GM19468 (cell line): ENCODE results near the gene CXADR.

Experiments used
- ATAC-seq: cut with Tn5 transposase; IDR thresholded peaks from one replicate; pipeline ENCODE4 v1.9.1; 2021; ENCODE audit warnings: mild to moderate bottlenecking, moderate library complexity, moderate number of reproducible peaks; ENCODE audit not compliant: unreplicated experiment; ENCODE audit errors: extremely low read depth

Gene CXADR

DNA sequence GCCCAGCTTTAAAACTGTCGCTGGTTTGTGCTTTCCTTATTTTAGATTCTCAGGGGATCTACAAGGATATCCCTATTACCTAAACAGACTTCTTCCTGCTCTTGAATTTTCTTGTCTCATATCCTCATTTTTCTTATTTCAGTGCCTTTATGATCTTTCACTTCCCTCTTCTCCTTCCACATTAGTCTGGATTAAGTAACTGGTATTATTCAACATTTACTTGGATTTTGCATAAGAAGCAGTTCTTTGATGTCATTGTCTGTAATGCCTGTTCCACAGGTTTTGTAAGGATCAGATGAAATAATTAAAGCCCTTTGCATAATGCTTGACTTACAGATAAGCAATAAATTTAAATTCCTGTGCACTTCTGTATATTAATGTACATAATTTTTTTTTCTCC, 26.5 kb downstream of the CXADR start:
- no peak for ATAC-seq

GRCh38 chr21:17539743-17540341, 27.0 kb downstream of the CXADR start:
- ATAC-seq = no peak

- no peak for ATAC-seq
Observed at GRCh38 chr21:17540530-17540929, 27.7 kb downstream of the CXADR start.

GRCh38 chr21:17542371-17543011, 29.6 kb downstream of the CXADR start:
- no peak for ATAC-seq

DNA sequence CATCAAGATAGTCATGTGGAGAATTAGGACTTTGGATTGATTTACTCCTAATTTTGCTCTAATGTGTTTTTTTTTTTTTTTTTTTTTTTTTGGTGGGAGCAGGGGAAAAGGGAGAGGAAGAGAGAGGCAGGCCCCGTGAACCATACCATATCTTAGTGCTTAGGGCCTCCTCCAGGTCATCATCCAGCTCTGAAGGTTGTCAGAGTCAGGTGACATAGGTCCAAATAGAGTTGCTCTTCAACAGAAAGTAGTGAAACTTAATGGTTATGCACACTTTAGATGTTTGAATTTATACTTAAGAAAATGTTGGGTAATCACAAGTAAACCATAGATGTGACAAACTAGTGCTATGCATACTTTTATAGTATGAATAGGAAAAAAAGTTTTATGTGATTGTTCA, 32.2 kb downstream of the CXADR start:
- no peak for ATAC-seq

- no peak for ATAC-seq
Observed at GRCh38 chr21:17548262-17548661, 35.4 kb downstream of the CXADR start.

- ATAC-seq = no peak
Observed at GRCh38 chr21:17550671-17551308, 37.9 kb downstream of the CXADR start.

GRCh38 chr21:17552410-17552809, 39.6 kb downstream of the CXADR start:
- ATAC-seq = no peak

GRCh38 chr21:17554120-17554519, 41.3 kb downstream of the CXADR start:
- ATAC-seq = no peak

GRCh38 chr21:17554679-17555465, 42.0 kb downstream of the CXADR start:
- ATAC-seq = no peak

GRCh38 chr21:17560377-17561025, 47.7 kb downstream of the CXADR start:
- no peak for ATAC-seq

- no peak for ATAC-seq
Observed at GRCh38 chr21:17570786-17571185, 57.9 kb downstream of the CXADR start.

GRCh38 chr21:17572431-17572830, 59.6 kb downstream of the CXADR start:
- ATAC-seq = no peak

GRCh38 chr21:17575076-17575475, 62.2 kb downstream of the CXADR start:
- no peak for ATAC-seq

DNA sequence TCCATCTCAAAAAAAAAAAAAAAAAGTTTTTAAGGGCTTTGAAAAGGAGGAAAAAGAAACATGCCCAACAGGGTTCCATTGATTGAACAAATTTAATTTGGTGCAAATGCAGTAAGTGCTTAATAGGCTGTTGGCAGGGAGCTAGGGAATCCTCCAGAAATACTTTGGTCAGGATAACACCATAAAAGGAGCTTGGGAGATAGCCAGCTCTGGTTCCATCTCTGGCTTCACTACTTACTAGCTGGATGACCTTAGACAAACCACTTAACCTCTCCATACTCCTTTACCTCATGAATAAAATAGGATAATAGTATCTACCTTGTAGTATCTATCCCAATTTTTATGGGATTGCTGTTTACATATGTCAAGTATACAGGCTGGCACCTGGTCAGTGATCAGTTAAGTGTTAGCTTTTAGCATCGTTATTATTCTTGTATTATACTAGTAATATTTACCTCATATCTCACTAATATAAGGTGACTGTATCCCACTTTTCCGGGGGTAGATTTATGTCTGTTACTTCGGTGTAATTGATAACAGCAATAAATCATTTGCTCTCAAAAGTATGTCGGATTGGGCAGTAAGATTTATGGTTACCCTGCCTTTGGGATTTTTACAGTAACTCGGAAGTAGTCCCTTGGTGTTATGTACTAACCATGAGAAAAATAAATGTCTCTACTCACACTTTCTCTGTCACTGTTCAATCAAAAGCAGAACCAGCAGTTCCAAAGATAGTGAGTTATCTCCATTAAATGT, 63.4 kb downstream of the CXADR start:
- ATAC-seq = no peak

DNA sequence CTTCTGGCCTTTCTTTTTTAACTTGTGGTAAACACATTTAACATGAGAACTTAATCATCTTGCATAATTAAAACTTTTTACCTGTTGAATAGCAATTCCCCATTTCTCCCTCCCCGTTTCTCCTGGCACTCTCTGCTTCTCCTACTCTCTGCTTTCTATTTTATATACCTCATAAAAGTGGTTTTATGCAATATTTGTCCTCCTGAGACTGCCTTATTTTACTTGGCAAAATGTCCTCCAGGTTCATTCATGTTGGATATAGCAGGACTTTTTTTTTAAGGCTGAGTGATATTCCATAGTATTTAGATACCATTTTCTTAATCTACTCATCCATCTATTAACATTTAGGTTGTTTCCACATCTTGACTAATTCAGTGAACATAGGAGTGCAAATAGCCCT, 64.9 kb downstream of the CXADR start:
- ATAC-seq = no peak

GRCh38 chr21:17578162-17578561, 65.3 kb downstream of the CXADR start:
- no peak for ATAC-seq

DNA sequence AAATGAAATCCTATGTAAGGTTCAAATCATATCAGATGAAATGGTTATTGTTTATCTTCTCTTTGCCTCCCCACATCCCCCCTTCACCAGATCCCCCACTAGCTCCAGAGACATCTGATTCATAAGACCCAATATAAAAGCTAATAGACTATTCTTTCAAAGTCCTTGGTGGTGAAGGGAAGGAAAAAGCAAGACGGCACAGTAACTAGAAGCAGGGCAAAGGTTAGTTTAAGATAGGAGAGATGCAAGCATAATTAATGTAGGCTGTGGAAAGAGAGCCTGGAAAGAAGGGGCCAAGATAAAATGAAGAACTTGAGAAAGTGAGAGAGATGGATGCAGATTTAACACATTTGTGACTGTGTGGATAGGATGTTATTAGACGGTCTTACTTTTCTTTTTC, 66.0 kb downstream of the CXADR start:
- no peak for ATAC-seq

- no peak for ATAC-seq
Observed at GRCh38 chr21:17580319-17580718, 67.5 kb downstream of the CXADR start.

DNA sequence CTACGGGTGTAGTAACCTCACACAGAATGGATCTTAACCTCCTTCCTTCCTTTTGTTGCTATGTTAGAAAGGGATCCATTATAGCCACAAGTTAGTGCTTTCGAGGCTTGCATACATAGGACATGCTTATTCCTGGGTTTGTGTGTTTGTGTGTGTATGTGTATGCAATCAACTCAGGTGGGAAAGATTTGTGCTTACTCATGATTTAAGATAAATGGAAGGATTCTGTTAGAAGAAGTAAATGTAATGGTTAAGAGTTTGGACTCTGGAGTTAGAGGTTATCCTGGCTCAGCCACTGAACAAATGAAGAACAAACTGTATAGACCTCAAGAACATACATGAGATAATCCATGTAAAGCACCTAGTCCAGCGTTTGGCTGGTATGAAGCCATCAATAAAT, 71.1 kb downstream of the CXADR start:
- no peak for ATAC-seq
